NCI-H526 treated with DMSO at 0.1 percent for 48 hours (cell line): ENCODE data around the gene EPB41L2.

Experiments
- DNase-seq: peaks from one replicate; lab custom pipeline; 2025; lab: John Stamatoyannopoulos, UW

Gene EPB41L2

DNA sequence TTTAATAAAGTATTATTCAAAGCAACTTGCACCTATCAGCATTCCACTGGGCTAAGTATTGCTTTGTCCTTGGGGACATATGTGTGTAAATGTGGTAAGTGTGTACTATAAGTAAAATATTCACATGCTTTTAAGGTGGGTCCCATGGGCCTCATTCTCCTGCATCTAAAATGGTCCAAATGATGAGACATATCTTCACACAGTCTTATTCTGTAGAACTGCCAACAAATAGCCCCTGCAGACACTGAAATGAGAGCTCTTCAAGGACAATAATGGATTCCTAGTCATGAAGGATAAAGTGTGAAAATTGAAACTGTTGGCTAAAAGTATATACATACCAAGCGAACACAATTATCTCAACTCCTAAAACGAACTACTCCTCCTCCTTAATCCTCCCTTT is 154.1 kb downstream of the EPB41L2 start:
- DNase-seq: no peak

DNA sequence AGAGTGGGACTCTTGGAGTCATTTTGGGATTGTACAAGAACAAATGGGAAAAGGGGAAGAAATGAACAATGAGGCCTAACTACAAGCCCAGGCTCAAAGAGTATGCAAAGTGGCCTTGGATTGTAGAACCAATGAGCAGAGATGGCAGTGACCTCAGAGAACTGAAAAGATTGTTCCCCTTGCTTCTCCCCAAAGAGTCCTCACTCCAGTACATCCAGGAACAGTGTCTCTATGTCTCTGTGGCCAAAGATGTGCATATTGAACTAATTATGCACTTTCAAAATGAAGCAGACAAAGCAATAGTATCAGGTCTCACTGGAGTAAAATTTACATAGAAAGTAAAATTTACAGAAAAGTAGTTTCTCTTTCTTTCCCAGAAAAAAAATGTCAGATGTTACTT is 154.9 kb downstream of the EPB41L2 start:
- DNase-seq: no peak

DNA sequence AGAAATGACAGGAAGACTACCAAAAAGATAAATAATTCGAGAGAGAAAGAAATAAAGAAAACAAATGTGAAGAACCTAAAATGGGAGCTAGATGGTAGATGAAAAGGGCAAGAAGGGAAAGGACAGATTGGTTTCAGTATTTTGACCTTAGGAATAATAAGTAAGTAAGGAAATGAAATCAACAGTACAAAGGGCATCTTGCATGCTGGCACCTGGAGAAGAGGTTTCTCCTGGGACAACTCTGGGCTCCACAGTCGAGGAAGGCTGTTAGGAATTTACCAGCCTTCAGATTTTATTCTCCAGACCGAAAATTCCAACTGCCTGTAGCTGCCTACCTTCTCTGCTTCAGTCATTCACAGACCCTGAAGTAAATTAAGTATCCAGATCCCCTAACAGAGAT is 155.4 kb downstream of the EPB41L2 start:
- no peak for DNase-seq

DNA sequence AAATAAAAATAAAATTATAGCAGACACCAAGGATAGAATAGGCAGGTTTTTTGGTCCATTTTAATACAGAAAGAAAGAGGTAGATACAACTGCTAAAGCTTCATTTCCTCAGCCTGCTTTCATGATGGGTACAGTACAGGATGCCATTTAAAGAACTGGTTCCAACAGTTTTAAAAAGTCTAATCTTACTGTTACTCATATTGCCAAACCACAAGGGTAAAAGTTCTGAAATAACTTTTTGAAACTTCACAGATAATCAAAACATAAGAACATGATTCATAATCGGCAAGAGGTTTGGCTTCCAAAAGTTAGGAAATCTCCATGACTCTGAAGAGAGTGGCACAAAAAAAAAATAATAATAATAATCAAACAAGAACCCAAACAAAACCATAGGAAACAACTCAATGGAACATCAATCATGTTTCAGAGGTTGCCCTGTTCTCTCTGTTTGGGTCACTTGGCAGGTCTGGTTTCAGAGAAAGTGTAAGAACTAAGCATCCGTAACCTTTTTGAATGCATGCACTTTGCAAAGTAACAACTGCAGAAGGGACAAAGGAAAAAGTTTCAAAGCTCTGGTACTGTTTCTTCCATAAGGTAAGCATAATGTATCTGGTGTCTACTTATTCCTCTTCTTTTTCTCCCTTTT is 156.2 kb downstream of the EPB41L2 start:
- DNase-seq: no peak

GRCh38 chr6:130903602-130904001 is 159.4 kb downstream of the EPB41L2 start:
- no peak for DNase-seq

DNA sequence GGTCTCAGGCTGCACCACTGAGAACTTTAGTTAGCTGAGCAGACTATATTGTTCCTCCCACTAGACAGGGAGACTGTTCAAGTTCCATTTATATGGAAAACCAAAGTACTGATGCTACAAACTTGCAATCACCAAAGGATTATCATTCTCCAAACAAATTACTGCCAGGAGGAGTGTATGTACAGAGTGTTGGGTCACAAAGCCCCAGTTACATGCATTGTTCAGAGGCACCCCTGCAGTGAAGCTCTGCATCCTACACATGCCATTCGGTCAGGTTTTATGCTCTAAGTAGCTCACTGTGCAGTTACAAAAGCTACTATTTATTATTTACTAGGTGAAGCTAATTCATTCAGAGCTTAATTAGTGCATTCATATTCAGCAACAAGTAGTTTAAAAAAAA is 160.0 kb downstream of the EPB41L2 start:
- DNase-seq: no peak

GRCh38 chr6:130900913-130901312 is 162.1 kb downstream of the EPB41L2 start:
- no peak for DNase-seq

GRCh38 chr6:130896249-130896648 is 166.8 kb downstream of the EPB41L2 start:
- DNase-seq: no peak

DNA sequence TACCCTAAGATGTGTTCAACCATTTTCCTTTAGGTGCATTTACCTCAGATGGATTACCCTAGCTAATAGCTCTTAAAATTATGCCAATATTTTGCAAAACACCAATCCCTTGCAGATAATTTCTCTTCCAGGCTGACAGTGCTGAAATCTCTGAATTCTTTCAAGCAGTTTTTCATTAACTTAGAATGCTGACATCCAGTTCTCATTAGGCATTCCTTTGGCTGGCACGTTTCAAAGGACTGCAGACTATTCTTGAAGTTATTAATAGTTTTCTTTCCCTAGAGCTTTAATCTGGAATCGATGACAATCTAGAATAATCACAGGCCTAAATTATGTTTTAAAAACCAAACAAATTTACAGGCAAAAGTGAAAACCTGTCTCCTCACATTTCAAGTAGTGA is 167.5 kb downstream of the EPB41L2 start:
- no peak for DNase-seq

GRCh38 chr6:130893766-130894165 is 169.3 kb downstream of the EPB41L2 start:
- no peak for DNase-seq

DNA sequence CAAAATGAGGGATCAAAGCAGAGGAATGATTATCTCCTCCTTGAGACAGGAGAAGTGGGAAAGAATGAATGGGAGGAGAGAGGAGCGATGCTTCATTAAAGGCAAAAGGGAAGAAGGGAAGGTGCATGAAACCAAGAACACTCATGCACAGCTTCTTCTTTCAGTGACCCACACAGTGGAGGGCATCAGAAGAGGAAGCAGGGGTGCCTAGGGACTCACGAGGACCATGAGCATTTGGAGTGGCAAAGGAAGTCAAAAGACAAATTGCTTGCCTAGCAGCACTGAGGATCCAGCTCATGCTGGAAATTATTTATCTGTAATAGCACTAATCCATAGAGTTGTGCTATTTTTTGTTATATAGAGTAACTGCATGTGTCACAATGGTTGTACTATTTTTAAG is 169.8 kb downstream of the EPB41L2 start:
- DNase-seq: no peak

GRCh38 chr6:130890521-130890971 is 172.5 kb downstream of the EPB41L2 start:
- DNase-seq: no peak

- DNase-seq: no peak
Observed at GRCh38 chr6:130889423-130889822, 173.6 kb downstream of the EPB41L2 start.

- DNase-seq: no peak
Observed at GRCh38 chr6:130888246-130888645, 174.8 kb downstream of the EPB41L2 start.

DNA sequence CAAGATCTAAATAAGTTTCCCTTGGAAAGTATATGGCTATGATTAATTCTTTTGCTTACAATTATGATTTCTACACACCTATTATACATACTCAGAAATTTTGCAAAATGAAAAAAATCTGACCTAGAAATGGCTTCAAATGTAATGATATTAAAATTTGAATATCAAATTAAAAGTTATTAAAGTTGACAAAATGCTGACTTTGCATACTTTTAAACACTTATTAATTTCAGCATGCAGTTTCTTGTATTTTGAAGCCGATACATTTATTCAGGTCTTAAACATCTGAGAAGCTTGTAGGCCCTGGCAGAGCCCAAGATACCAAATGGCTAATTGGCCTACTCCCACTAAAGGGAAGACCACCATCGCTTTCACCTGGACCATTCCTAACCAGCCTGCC is 176.1 kb downstream of the EPB41L2 start:
- DNase-seq: no peak

- peak; percentile 28 for DNase-seq
Observed at GRCh38 chr6:130885392-130886192, 177.5 kb downstream of the EPB41L2 start.

DNA sequence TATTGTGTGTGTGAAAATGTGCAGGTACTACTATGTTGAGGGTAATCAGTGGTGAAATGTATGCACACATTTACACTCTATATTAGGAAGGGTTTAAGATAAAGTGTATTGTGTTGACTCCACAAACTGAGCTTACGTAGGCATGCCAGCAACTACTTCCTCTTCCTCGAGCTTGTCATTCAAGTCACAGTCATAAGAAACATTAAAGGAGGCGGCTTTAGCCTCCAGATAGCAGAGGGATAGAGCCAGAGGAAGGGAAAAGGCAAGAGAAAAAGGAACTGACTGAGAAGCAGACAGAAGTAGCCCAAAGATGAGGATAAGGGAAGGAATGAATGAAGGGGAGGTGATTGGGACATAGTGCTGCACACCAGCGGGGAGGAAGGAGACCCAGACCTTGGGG is 180.7 kb downstream of the EPB41L2 start:
- no peak for DNase-seq

GRCh38 chr6:130879826-130880225 is 183.2 kb downstream of the EPB41L2 start:
- no peak for DNase-seq

- no peak for DNase-seq
Observed at GRCh38 chr6:130873746-130874145, 189.3 kb downstream of the EPB41L2 start.

- no peak for DNase-seq
Observed at GRCh38 chr6:130872250-130873095, 190.6 kb downstream of the EPB41L2 start.

GRCh38 chr6:130870179-130870880 is 192.7 kb downstream of the EPB41L2 start:
- DNase-seq: no peak

- no peak for DNase-seq
Observed at GRCh38 chr6:130869681-130870080, 193.4 kb downstream of the EPB41L2 start.
